Nasal cavity respiratory epithelium epithelial cell of viscerocranial mucosa (primary cell): Measurements from ENCODE around the gene TMEM213. TPM values are rescaled to one million over a fixed set of nuclear protein-coding genes. Genes with fewer than 3 reads are reported as not detected.

Experiments used
- total RNA-seq: library from RNA; depleted of rRNA; stranded (reverse); fragments of >200 nt; gene quantifications from 2 replicates; pipeline ENCODE4 v1.2.3, GENCODE V29; 2014

Gene TMEM213
- not detected in 2 replicates for total RNA-seq

GRCh38 chr7:138797715-138798320, at the start of gene TMEM213, which contains the start of gene ATP6V0A4:
Gene TMEM213 (plus strand): TSS chr7:138797994. CDS start chr7:138798105, 111 bp downstream.
Gene ATP6V0A4 (minus strand): TSS chr7:138798196. CDS start chr7:138771247, 26,949 bp downstream.

Other genes with a start within 250 kb of the TMEM213 start
- 0.78 TPM in 1 of 2 replicates, not detected in the other for gene SVOPL, start 96.6 kb upstream of the TMEM213 start, total RNA-seq
- 0.07 TPM in 1 of 2 replicates, not detected in the other for gene ATP6V0A4, start 202 bp downstream of the TMEM213 start, total RNA-seq
- gene KIAA1549, start 183.4 kb downstream of the TMEM213 start, total RNA-seq: under 0.01 and 2.2 TPM in 2 replicates
- 4.8 and 19.4 TPM in 2 replicates for gene ZC3HAV1L, start 238.0 kb downstream of the TMEM213 start, total RNA-seq